NCI-H2227 treated with DMSO at 0.1 percent for 48 hours (cell line): ENCODE measurements around the gene RDH8.
A peak's percentile ranks its signal among the peaks of the same experiment; 100 is the strongest.
"Not testable (repeated sequence)": the region's sequence is repeated elsewhere in the genome, so short reads cannot be mapped to it uniquely, and the experiment has no call there.

Experiments used
- DNase-seq: peaks from one replicate; lab custom pipeline; 2025; lab: John Stamatoyannopoulos, UW

RDH8 gene

GRCh38 chr19:10006335-10006708 is 7.0 kb upstream of the RDH8 start:
- no peak for DNase-seq

DNA sequence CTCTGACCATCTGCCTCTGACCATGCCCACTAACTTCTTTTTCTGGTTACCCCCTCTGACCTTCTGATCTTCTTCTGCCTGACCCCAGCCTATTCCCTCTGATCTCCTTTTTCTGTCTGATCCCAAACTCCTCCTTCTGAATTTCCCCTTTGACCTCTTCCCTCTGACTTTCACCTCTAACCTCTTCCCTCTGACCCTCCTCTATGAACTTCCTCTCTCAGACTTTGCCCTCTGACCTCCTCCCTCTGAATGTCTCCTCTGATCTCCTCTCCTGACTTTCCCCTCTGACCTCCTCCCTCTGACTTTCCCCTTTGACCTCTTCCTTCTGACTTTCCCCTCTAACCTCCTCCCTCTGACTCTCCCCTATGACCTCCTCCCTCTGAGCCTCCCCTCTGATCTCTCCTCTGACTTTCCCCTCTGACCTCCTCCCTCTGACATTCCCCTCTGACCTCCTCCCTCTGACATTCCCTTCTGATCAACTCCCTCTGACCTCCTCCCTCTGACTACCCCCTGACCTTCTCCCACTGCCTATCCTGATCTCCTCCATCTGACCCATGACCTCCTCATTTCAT is 6.4 kb upstream of the RDH8 start:
- DNase-seq, result no peak

DNA sequence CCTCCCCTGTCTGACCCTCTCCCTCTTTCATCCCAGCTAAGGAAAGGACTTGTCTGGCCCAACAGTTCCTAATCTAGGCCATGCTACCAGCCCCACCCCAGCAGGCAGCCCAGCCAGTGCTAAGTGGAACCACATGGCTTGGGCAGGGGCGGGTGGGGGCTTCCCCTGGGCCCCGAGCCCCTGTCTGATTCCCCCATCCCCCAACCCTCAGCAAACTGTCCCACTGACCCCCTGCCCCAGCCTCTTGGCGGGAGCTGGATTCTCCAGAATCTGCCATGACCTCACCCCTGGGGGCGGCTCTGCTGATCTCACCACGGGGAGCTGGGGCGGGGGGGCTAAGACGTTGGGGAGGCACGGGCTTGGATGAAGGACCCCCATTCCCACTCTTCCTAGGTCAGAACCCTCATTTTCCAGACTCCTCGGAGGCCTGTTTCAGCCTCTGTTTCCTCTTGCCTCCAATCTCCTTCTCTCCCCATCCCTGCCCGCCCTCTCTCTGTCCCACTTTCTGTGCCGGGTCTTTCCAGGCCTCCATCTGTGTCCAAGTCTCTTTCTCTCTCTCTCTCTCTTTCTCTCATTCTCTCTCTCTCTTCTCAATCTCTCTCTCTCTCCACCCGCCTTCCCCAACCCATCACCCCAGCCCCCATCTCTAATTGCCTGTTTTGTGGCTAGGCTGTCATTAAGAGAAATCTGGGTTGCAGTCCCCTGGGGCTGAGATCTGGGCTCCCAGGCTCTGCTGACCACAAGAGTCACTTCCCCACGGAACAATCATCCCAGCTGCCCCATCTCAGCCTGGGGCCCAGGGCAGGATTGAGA is 5.7 kb upstream of the RDH8 start:
- DNase-seq, result no peak

DNA sequence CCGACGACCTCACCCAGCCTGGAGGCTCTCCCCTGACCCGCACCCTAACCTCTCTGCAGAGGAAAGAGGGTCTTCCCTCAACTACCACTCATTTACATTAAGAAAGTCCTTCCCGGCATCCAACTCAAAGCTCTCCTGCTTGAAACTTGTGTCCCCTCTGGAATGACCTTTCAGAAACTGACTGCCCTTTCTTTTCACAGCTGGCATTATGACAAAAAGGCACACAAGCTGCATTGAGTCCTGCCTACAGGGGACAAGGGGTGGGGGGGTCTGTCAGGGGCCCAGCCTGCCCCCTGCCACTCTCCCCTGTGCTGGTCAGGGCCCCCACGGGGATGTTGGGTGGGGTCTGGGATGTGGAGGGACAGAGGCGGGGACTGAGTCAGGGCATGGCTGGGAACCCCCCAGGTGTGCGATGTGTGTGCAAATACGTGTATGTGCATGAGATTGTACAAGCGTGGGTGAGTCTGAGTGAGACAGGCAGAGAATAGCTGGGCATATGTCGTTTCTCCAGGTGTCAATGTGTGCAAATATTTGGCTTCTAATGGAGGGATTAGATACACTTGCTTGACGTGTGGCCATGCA is 5.0 kb upstream of the RDH8 start:
- DNase-seq, result no peak

GRCh38 chr19:10009714-10010224 is 3.5 kb upstream of the RDH8 start:
- no peak for DNase-seq

GRCh38 chr19:10010247-10010691 is 3.0 kb upstream of the RDH8 start, which contains the start of gene COL5A3:
COL5A3 (minus strand) TSS chr19:10010504; CDS start chr19:10010385, 119 bp downstream.
- DNase-seq, result no peak

- no peak for DNase-seq
These were observed 2.3 kb upstream of the RDH8 start for GRCh38 chr19:10010939-10011338.

- DNase-seq, result no peak
These were observed 1.3 kb upstream of the RDH8 start for GRCh38 chr19:10011974-10012373.

GRCh38 chr19:10013834-10014618 is 743 bp downstream of the RDH8 start:
- peak; percentile 5 for DNase-seq

DNA sequence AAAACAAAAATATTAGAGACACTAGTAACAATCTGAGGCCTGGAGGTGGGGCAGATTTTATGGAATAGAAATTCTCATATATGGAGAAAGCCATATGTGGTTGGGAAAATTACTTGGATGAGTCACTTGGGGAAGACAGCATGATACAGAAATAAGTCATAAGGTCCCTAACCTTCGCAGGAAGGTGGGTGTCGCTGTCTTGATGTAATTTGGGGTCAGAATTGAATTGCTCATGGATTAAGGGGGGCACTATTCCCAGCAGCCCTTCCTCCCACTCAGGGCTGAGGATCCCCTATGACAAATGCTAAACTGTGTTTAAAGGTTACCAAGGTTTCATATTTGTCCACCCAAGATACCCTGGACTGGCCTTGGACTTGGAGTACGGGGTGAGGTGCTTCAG is 5.0 kb downstream of the RDH8 start:
- DNase-seq, result no peak

DNA sequence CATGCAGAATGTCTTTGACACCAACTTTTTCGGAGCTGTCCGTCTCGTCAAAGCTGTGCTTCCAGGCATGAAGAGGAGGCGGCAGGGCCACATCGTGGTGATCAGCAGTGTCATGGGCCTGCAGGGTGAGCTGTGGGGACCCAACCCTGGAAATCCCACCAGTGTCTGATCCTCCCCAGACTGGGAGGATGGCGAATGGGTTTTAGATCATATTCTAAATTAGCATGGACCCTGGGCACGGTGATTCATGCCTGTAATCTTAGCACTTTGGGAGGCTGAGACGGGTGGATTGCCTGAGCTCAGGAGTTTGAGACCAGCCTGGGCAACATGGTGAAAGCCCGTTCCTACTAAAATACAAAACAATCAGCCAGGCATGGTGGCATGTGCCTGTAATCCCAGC is 5.5 kb downstream of the RDH8 start:
- no peak for DNase-seq

DNA sequence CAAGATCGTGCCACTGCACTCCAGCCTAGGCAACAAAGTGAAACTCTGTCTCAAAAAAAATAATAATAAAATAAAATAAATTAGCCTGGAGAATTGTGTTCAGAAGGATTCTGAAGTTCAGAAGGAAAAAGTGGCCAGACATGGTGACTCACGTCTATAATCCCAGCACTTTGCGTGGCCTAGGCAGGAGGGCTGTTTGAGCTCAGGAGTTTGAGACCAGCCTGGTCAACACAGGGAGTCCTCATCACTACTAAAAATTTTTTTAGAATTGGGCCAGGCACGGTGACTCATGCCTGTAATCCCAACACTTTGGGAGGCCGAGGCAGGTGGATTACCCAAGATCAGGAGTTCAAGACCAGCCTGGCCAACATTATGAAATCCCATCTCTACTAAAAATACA is 6.0 kb downstream of the RDH8 start:
- no peak for DNase-seq

GRCh38 chr19:10020851-10021250 is 7.6 kb downstream of the RDH8 start:
- DNase-seq, result no peak

- no peak for DNase-seq
These were observed 8.2 kb downstream of the RDH8 start for GRCh38 chr19:10021446-10021845.

GRCh38 chr19:10021863-10022262 is 8.6 kb downstream of the RDH8 start:
- DNase-seq, result no peak

GRCh38 chr19:10023096-10023495 is 9.8 kb downstream of the RDH8 start:
- DNase-seq, result not testable (repeated sequence)

DNA sequence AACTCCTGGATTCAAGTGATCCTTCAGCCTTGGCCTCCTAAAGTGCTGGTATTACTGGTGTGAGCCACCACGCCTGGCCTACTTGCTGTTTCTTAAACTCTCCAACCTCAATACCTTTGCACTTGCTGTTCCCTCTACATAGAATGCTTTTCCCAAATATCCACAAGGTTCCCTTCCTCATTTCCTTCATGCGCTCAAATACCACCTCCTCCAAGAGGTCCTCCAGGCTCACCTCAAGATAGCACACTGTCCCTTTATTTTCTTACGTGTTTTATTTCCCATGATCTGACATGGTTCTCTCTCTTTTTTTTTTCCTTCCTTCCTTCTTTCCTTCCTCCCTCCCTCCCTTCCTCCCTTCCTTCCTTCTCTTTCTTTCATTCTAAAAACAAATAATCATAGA is 13.5 kb downstream of the RDH8 start:
- DNase-seq, result no peak

- peak; percentile 80 for DNase-seq
These were observed 14.1 kb downstream of the RDH8 start for GRCh38 chr19:10027158-10027997.

DNA sequence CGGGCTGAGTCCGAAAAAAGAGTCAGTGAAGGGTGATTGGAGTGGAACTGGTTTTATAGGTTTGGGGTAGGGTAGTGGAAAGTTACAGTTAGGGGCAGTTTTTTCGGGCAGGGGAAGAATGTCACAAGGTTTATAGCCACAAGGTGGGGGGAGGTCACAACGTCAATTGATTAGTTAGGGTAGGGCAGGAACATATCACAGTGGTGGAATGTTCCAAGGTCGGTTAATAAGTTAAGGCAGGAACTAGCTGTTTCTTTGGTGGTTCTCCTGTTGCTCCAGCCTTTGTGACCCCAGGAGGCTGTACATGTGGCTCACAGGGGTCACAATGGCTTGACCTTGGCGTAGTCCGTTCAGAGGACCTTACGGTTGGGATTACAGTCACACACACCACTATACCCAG is 20.3 kb downstream of the RDH8 start:
- no peak for DNase-seq

- DNase-seq, result no peak
These were observed 23.4 kb downstream of the RDH8 start for GRCh38 chr19:10036601-10037071.

DNA sequence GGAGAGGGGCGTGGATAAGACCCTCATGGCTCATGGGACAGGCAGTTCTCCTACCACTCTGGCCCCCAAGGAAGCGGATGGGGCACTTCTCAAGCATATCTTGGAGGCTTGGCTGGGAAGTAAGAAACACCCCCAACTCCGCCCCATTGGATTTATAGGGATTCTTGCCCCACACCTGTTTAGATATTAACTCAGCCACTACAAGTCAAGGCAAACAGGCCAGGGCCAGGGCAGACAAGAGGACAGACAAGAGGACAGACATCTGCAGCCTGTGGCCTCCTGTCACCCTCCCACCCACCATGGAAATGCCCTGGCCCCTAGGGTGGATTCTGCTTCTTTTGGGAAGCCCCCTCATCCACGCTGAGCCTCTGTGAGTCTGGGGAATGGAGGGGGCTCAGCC is 24.1 kb downstream of the RDH8 start:
- no peak for DNase-seq
